HepG2 (cell line): ENCODE measurements around the gene MYO15A. TPM values are rescaled to one million over a fixed set of nuclear protein-coding genes. Genes with fewer than 3 reads are reported as not detected.

Experiments
- ATAD3A ChIP-seq: sonication (generic); formaldehyde crosslinking; IDR thresholded peaks from 2 replicates; pipeline ENCODE4 v1.4.0; 2020; ENCODE audit warnings: missing genetic modification reagents
- GMEB2 ChIP-seq: IDR thresholded peaks from 2 replicates; pipeline ENCODE4 v1.6.1; 2016; ENCODE audit warnings: missing biosample characterization, missing genetic modification reagents, low read depth
- HNRNPL ChIP-seq: fragments of 200-400 bp; formaldehyde crosslinking; IDR thresholded peaks from 2 replicates; pipeline ENCODE4 v1.6.1; 2017; ENCODE audit warnings: mild to moderate bottlenecking, low read depth, low read length
- IRF1 ChIP-seq: sonication (generic); formaldehyde crosslinking; IDR thresholded peaks from 2 replicates; pipeline ENCODE4 v1.4.0; 2020; ENCODE audit warnings: low read depth, mild to moderate bottlenecking, missing genetic modification reagents
- LCORL ChIP-seq, 2 experiments: fragments of 450-650 bp in 1 of 2; sonication (generic) in 1 of 2; formaldehyde crosslinking in 1 of 2; IDR thresholded peaks; 2 replicates each; pipeline versions ENCODE4 v1.5.0 to v1.6.1; 2017 to 2020; ENCODE audit warnings: antibody characterized with exemption in 1 of 2, missing genetic modification reagents in 1 of 2
- MTA3 ChIP-seq: sonication (generic); formaldehyde crosslinking; IDR thresholded peaks from 2 replicates; pipeline ENCODE4 v1.4.0; 2020; ENCODE audit warnings: missing genetic modification reagents
- NFYB ChIP-seq: sonication (generic); formaldehyde crosslinking; IDR thresholded peaks from 2 replicates; pipeline ENCODE4 v1.4.0; 2020; ENCODE audit warnings: missing genetic modification reagents
- RBFOX2 ChIP-seq: fragments of 200-400 bp; formaldehyde crosslinking; IDR thresholded peaks from 2 replicates; pipeline ENCODE4 v1.6.1; 2017; ENCODE audit warnings: low read depth, mild to moderate bottlenecking, low read length
- RXRA ChIP-seq: sonication (generic); formaldehyde crosslinking; IDR thresholded peaks from 2 replicates; pipeline ENCODE4 v1.5.1; 2020; ENCODE audit warnings: missing genetic modification reagents
- RXRB ChIP-seq: IDR thresholded peaks from 2 replicates; pipeline ENCODE4 v1.6.1; 2016; ENCODE audit warnings: borderline replicate concordance, missing genetic modification reagents, missing compliant biosample characterization
- SP140L ChIP-seq: sonication (generic); formaldehyde crosslinking; IDR thresholded peaks from 2 replicates; pipeline ENCODE4 v1.4.0; 2020; ENCODE audit warnings: missing genetic modification reagents, borderline replicate concordance
- SP5 ChIP-seq: IDR thresholded peaks from 2 replicates; pipeline ENCODE4 v1.6.1; 2016; ENCODE audit warnings: low read depth, borderline replicate concordance
- STAT5B ChIP-seq: sonication (generic); formaldehyde crosslinking; IDR thresholded peaks from 2 replicates; pipeline ENCODE4 v1.4.0; 2020; ENCODE audit warnings: missing genetic modification reagents
- ZBTB7A ChIP-seq: sonication (generic); formaldehyde crosslinking; IDR thresholded peaks from 2 replicates; pipeline ENCODE4 v1.8.0; 2022; ENCODE audit warnings: mild to moderate bottlenecking, missing genetic modification reagents
- ZFP90 ChIP-seq: sonication (generic); formaldehyde crosslinking; IDR thresholded peaks from 2 replicates; pipeline ENCODE4 v1.8.0; 2022; ENCODE audit warnings: missing genetic modification reagents, mild to moderate bottlenecking, inconsistent platforms, borderline replicate concordance
- ZNF281 ChIP-seq: sonication (generic); formaldehyde crosslinking; IDR thresholded peaks from 2 replicates; pipeline ENCODE4 v1.4.0; 2020; ENCODE audit warnings: missing genetic modification reagents, borderline replicate concordance
- ZNF383 ChIP-seq: sonication (generic); formaldehyde crosslinking; IDR thresholded peaks from 2 replicates; pipeline ENCODE4 v1.4.0; 2020; ENCODE audit warnings: missing genetic modification reagents, mild to moderate bottlenecking, borderline replicate concordance
- ZNF501 ChIP-seq: sonication (generic); formaldehyde crosslinking; IDR thresholded peaks from 2 replicates; pipeline ENCODE4 v1.5.1; 2020; ENCODE audit warnings: mild to moderate bottlenecking, moderate library complexity, missing genetic modification reagents
- ZNF580 ChIP-seq: IDR thresholded peaks from 2 replicates; pipeline ENCODE4 v1.6.1; 2016; ENCODE audit warnings: low read depth, borderline replicate concordance
- ZNF605 ChIP-seq: sonication (generic); formaldehyde crosslinking; IDR thresholded peaks from 2 replicates; pipeline ENCODE4 v1.8.0; 2022; ENCODE audit warnings: mild to moderate bottlenecking, missing genetic modification reagents
- ZNF639 ChIP-seq: conservative IDR thresholded peaks from 2 replicates; pipeline ENCODE4 v1.6.1; 2018; ENCODE audit warnings: missing genetic modification reagents
- ZXDC ChIP-seq: sonication (generic); formaldehyde crosslinking; IDR thresholded peaks from 2 replicates; pipeline ENCODE4 v1.5.0; 2020; ENCODE audit warnings: mild to moderate bottlenecking, missing genetic modification reagents
- polyA plus RNA-seq, 8 experiments: library from polyadenylated mRNA; depleted of rRNA in 3 of 8; stranded (reverse) in 7 of 8; unstranded in 1 of 8; fragments of >200 nt; fragmentation: Illumina TruSeq in 4 of 8; extraction: Trizol in 4 of 8; gene quantifications; 2 replicates each; pipeline versions ENCODE4 v1.2.1 to v1.2.3, GENCODE V29; 2011 to 2016; ENCODE audit warnings: low read depth in 4 of 8, missing spikeins in 1 of 8, mixed read lengths in 1 of 8; ENCODE audit not compliant: insufficient read depth in 1 of 8
- total RNA-seq, 5 experiments: library from RNA; depleted of rRNA; stranded (reverse); fragments of >200 nt; fragmentation: Illumina TruSeq; extraction: Trizol; gene quantifications; 2 replicates each; pipeline ENCODE4 v1.2.3, GENCODE V29; 2016; ENCODE audit warnings: low read depth in 1 of 5

The MYO15A gene
- total and polyA plus RNA-seq, 2 of the 13 experiments (the other 11 are each of a cell fraction or from before 2014, with no cell fraction given): 0.07 to 0.20 TPM

- 0 out of 2 replicates have a peak, but pooled peaks have one; percentile 10 for TF ChIP-seq RXRB (CRISPR knock-in tag)
- TF ChIP-seq ZNF580: no peak; the same call in 1 of the 2 replicates
- peak; percentile 43 for TF ChIP-seq ZNF605 (CRISPR knock-in tag)
- 0 out of 2 replicates have a peak, but pooled peaks have one; percentile 7 for TF ChIP-seq HNRNPL
- TF ChIP-seq GMEB2 (CRISPR knock-in tag): peak; percentile 88
- no peak for TF ChIP-seq IRF1 (CRISPR knock-in tag)
- TF ChIP-seq ZNF639 (CRISPR knock-in tag): peak; percentile 89
- TF ChIP-seq LCORL (IDR thresholded peaks at IDR 0.05): no peak
- no peak for TF ChIP-seq LCORL (CRISPR knock-in tag; IDR thresholded peaks at IDR 0.05)
- no peak for TF ChIP-seq ZFP90 (CRISPR knock-in tag)
- no peak for TF ChIP-seq ATAD3A (CRISPR knock-in tag)
- TF ChIP-seq ZXDC (CRISPR knock-in tag): no peak
- TF ChIP-seq ZNF501 (CRISPR knock-in tag): peak; percentile 95
- no peak for TF ChIP-seq STAT5B (CRISPR knock-in tag)
- no peak for TF ChIP-seq MTA3
- 0 out of 2 replicates have a peak, but pooled peaks have one; percentile 62 for TF ChIP-seq ZNF383 (CRISPR knock-in tag)
- peak; percentile 65; the same call in 1 of the 2 replicates for TF ChIP-seq SP140L (CRISPR knock-in tag)
- TF ChIP-seq ZBTB7A: no peak
- no peak for TF ChIP-seq NFYB
- TF ChIP-seq RXRA (CRISPR knock-in tag): no peak; the same call in 1 of the 2 replicates
- no peak for TF ChIP-seq ZNF281 (CRISPR knock-in tag)
- TF ChIP-seq SP5 (CRISPR knock-in tag): no peak
- TF ChIP-seq RBFOX2: peak; percentile 86
Measured at GRCh38 chr17:18182978-18183333, 74.4 kb downstream of the MYO15A start (continued).
